IMR-90 (cell line): ENCODE results near the gene DCST2. TPM values are rescaled to one million over a fixed set of nuclear protein-coding genes. Genes with fewer than 3 reads are reported as not detected.

Experiments used
- BHLHE40 ChIP-seq: fragments of 150-350 bp; IDR thresholded peaks from 2 replicates; pipeline ENCODE4 v1.6.1; 2016; ENCODE audit warnings: mild to moderate bottlenecking, low read depth, low read length
- CEBPB ChIP-seq: IDR thresholded peaks from 2 replicates; pipeline ENCODE4 v1.6.1; 2012; ENCODE audit warnings: low read depth, low read length, improper control_type of control experiment
- FOS ChIP-seq: fragments of 150-350 bp; IDR thresholded peaks from 2 replicates; pipeline ENCODE4 v1.6.1; 2016; ENCODE audit warnings: low read depth, low read length
- NFE2L2 ChIP-seq: fragments of 150-350 bp; IDR thresholded peaks from 2 replicates; pipeline ENCODE4 v1.6.1; 2016; ENCODE audit warnings: low read depth, mild to moderate bottlenecking, low read length
- RCOR1 ChIP-seq: IDR thresholded peaks from 2 replicates; pipeline ENCODE4 v1.6.1; 2012; ENCODE audit warnings: mild to moderate bottlenecking, low read length, improper control_type of control experiment; ENCODE audit not compliant: insufficient replicate concordance
- RFX5 ChIP-seq: IDR thresholded peaks from 2 replicates; pipeline ENCODE4 v1.8.0; 2012; ENCODE audit warnings: low read depth, mild to moderate bottlenecking, low read length, moderate library complexity
- polyA plus RNA-seq, 3 experiments: library from polyadenylated mRNA; depleted of rRNA; stranded (reverse); fragments of >200 nt; gene quantifications; 2 replicates each; pipeline ENCODE4 v1.2.3, GENCODE V29; 2012; ENCODE audit warnings: low replicate concordance in 1 of 3
- total RNA-seq: library from RNA; depleted of rRNA; stranded (reverse); fragments of >200 nt; gene quantifications from 2 replicates; pipeline ENCODE4 v1.2.3, GENCODE V29; 2012
- TF ChIP-seq, protein P1 (sequence below): conservative IDR thresholded peaks from 2 replicates; pipeline ENCODE4 v1.5.1; 2012; ENCODE audit warnings: mild to moderate bottlenecking, low read depth, low read length, improper control_type of control experiment

DCST2 gene
- total and polyA plus RNA-seq, 2 of the 4 experiments (the other 2 are of a cell fraction): 0.14 TPM; not detected in 1

DNA sequence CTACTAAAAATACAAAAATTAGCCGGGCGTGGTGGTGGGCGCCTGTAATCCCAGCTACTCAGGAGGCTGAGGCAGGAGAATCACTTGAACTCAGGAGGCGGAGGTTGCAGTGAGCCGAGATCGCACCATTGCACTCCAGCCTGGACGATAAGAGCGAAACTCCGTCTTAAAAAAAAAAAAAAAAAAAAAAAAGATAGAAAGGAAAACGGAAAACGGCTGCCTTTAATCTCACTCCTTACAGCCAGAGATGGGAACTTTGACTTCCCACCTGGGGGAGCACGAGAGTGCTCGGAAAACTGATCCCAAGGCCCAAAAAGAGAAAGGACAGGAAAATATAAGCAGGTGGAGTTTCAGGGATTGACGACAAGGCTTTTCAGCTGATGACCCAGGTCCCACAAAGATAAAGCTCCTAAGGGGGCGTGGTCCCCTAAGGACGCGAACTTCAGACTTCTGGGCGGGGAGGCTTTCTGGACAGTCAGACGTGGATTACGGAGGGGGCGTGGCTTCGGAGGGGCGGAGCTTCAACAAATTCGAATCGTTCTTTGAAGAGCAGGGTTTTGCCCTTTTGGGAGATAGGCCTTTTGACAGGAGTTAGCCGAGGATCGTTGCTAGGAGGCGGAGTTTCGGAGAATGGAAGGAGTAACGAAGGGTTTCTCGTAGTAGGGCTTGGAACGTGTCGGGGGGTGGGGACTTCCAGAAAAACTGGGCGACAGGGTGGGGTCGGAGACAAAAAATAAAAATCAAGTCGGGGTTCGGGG, 60.1 kb downstream of the DCST2 start (continued):
- TF ChIP-seq, protein P1, sequence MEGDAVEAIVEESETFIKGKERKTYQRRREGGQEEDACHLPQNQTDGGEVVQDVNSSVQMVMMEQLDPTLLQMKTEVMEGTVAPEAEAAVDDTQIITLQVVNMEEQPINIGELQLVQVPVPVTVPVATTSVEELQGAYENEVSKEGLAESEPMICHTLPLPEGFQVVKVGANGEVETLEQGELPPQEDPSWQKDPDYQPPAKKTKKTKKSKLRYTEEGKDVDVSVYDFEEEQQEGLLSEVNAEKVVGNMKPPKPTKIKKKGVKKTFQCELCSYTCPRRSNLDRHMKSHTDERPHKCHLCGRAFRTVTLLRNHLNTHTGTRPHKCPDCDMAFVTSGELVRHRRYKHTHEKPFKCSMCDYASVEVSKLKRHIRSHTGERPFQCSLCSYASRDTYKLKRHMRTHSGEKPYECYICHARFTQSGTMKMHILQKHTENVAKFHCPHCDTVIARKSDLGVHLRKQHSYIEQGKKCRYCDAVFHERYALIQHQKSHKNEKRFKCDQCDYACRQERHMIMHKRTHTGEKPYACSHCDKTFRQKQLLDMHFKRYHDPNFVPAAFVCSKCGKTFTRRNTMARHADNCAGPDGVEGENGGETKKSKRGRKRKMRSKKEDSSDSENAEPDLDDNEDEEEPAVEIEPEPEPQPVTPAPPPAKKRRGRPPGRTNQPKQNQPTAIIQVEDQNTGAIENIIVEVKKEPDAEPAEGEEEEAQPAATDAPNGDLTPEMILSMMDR: no peak
- TF ChIP-seq BHLHE40 (no peak), RFX5 (no peak), RCOR1 (no peak), FOS (no peak), NFE2L2 (no peak), CEBPB (no peak)
